Peyer's patch (tissue), 4 donors: Measurements from ENCODE around the gene CBLB.

Experiments used
- POLR2A ChIP-seq, 2 donors: fragments of 450-650 bp; IDR thresholded peaks; one replicate each; pipeline ENCODE4 v1.5.1; 2017; ENCODE audit warnings: antibody characterized with exemption in 2 of 2, mild to moderate bottlenecking in 2 of 2, moderate library complexity in 2 of 2
- TF ChIP-seq, protein P1 (sequence below), 6 experiments: fragments of 450-650 bp in 4 of 6; fragments of 200-600 bp in 2 of 6; sonication (generic) in 1 of 6; IDR thresholded peaks; one replicate each; pipeline ENCODE4 v1.5.1; 2017 to 2019; ENCODE audit warnings: antibody characterized with exemption in 6 of 6, mild to moderate bottlenecking in 3 of 6, moderate library complexity in 1 of 6

DNA sequence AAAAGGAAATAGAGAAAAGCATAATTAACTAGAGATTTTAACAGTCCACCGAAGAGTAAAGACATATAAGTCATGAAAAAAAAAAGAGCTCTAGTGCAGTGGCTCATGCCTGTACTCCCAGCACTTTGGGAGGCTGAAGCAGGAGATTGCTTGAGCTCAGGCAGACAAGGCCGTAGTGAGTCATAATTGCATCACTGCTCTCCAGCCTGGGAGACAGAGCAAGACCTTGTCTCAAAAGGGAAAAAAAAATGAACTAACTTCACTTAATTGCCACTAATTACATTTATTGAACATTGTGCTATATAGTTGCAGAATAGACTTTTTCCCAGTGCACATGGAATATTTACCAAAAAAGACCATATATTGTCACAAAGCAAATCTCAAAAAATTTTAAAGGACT is 221.8 kb downstream of the CBLB start:
- TF ChIP-seq POLR2A (IDR thresholded peaks at IDR 0.05): no peak
- TF ChIP-seq, protein P1, sequence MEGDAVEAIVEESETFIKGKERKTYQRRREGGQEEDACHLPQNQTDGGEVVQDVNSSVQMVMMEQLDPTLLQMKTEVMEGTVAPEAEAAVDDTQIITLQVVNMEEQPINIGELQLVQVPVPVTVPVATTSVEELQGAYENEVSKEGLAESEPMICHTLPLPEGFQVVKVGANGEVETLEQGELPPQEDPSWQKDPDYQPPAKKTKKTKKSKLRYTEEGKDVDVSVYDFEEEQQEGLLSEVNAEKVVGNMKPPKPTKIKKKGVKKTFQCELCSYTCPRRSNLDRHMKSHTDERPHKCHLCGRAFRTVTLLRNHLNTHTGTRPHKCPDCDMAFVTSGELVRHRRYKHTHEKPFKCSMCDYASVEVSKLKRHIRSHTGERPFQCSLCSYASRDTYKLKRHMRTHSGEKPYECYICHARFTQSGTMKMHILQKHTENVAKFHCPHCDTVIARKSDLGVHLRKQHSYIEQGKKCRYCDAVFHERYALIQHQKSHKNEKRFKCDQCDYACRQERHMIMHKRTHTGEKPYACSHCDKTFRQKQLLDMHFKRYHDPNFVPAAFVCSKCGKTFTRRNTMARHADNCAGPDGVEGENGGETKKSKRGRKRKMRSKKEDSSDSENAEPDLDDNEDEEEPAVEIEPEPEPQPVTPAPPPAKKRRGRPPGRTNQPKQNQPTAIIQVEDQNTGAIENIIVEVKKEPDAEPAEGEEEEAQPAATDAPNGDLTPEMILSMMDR (IDR thresholded peaks at IDR 0.05): no peak
